Activated T-helper 1 cell treated with anti-CD3 and anti-CD28 coated beads, Interleukin-12 subunit alpha, Interleukin-12 subunit beta, Interleukin-2, Interleukin-4 antibody, amounts not matched to agents 30 ng/mL and 10 ng/mL and 1 ng/mL, durations not matched to agents 14 hours and 24 hours and 36 hours (primary cell): ENCODE measurements around the gene EGLN2. TPM values are rescaled to one million over a fixed set of nuclear protein-coding genes. Genes with fewer than 3 reads are reported as not detected.
"Not testable (repeated sequence)": the region's sequence is repeated elsewhere in the genome, so short reads cannot be mapped to it uniquely, and the experiment has no call there.

ENCODE experiments used
- DNase-seq: peaks from one replicate; pipeline ENCODE4 v3.0.0; 2021; ENCODE audit warnings: low spot score
- H3K27ac Mint-ChIP-seq: one replicate; pipeline ENCODE4 v1.8.0; 2021; ENCODE audit warnings: mild to moderate bottlenecking, mixed read lengths
- H3K27me3 Mint-ChIP-seq: one replicate; pipeline ENCODE4 v1.8.0; 2022; ENCODE audit warnings: mild to moderate bottlenecking, moderate library complexity, mixed read lengths; ENCODE audit not compliant: insufficient read depth
- H3K36me3 Mint-ChIP-seq: one replicate; pipeline ENCODE4 v1.8.0; 2021; ENCODE audit warnings: low read depth, mixed read lengths
- H3K4me1 Mint-ChIP-seq: one replicate; pipeline ENCODE4 v1.8.0; 2021; ENCODE audit warnings: low read depth, mixed read lengths
- H3K4me3 Mint-ChIP-seq: one replicate; pipeline ENCODE4 v1.8.0; 2021; ENCODE audit warnings: mild to moderate bottlenecking, moderate library complexity, mixed read lengths
- H3K9me3 Mint-ChIP-seq: one replicate; pipeline ENCODE4 v1.8.0; 2021; ENCODE audit warnings: mixed read lengths
- intact Hi-C: fragments of 100-400 bp; cut with micrococcal nuclease; formaldehyde crosslinking; loops from one replicate; pipeline ENCODE4 v1.15.1; 2024
- total RNA-seq: library from RNA; stranded (reverse); gene quantifications from 2 replicates; pipeline ENCODE4 v1.2.3, GENCODE V29; 2022

Gene EGLN2
- total RNA-seq, 1 donor from 2014 or later = 104 TPM

- H3K27ac Mint-ChIP-seq = no peak overlapping the region
- no peaks in the 10 kb centered on the region for H3K9me3 Mint-ChIP-seq
- peaks cover 54% of the 10 kb centered on the region for H3K4me1 Mint-ChIP-seq
- H3K4me3 Mint-ChIP-seq = peak overlapping the region; percentile 15
- DNase-seq = no peak
- intact Hi-C loops = no loop called here
- no peaks in the 10 kb centered on the region for H3K27me3 Mint-ChIP-seq
- peaks cover 61% of the 10 kb centered on the region for H3K36me3 Mint-ChIP-seq
These were observed 36.1 kb upstream of the EGLN2 start for GRCh38 chr19:40762754-40763470.

GRCh38 chr19:40763526-40763925, 35.5 kb upstream of the EGLN2 start:
- intact Hi-C loops = no loop called here

GRCh38 chr19:40763963-40764362, 35.0 kb upstream of the EGLN2 start:
- peaks cover 57% of the 10 kb centered on the region for H3K36me3 Mint-ChIP-seq
- intact Hi-C loops = no loop called here
- DNase-seq = no peak
- no peaks in the 10 kb centered on the region for H3K9me3 Mint-ChIP-seq
- peak overlapping the region; percentile 62 for H3K27ac Mint-ChIP-seq
- H3K4me1 Mint-ChIP-seq = peaks cover 48% of the 10 kb centered on the region
- H3K27me3 Mint-ChIP-seq = no peaks in the 10 kb centered on the region
- no peak overlapping the region for H3K4me3 Mint-ChIP-seq

More at GRCh38 chr19:40763526-40763925, 35.5 kb upstream of the EGLN2 start:
- peaks cover 49% of the 10 kb centered on the region for H3K4me1 Mint-ChIP-seq
- H3K4me3 Mint-ChIP-seq = no peak overlapping the region
- H3K9me3 Mint-ChIP-seq = no peaks in the 10 kb centered on the region
- DNase-seq = no peak
- peak overlapping the region; percentile 10 for H3K27ac Mint-ChIP-seq
- peaks cover 56% of the 10 kb centered on the region for H3K36me3 Mint-ChIP-seq
- H3K27me3 Mint-ChIP-seq = no peaks in the 10 kb centered on the region

- H3K27ac Mint-ChIP-seq, intact Hi-C loops, DNase-seq, H3K9me3 Mint-ChIP-seq, H3K4me3 Mint-ChIP-seq, H3K27me3 Mint-ChIP-seq: not testable (repeated sequence)
- peaks cover 50% of the 10 kb centered on the region for H3K4me1 Mint-ChIP-seq
- peaks cover 54% of the 10 kb centered on the region for H3K36me3 Mint-ChIP-seq
These were observed 32.6 kb upstream of the EGLN2 start for GRCh38 chr19:40766385-40766784.

- H3K4me3 Mint-ChIP-seq = no peak overlapping the region
- H3K9me3 Mint-ChIP-seq = no peaks in the 10 kb centered on the region
- peaks cover 29% of the 10 kb centered on the region for H3K4me1 Mint-ChIP-seq
- H3K27ac Mint-ChIP-seq = no peak overlapping the region
- no peak for DNase-seq
- no peaks in the 10 kb centered on the region for H3K27me3 Mint-ChIP-seq
- H3K36me3 Mint-ChIP-seq = peaks cover 41% of the 10 kb centered on the region
- intact Hi-C loops = no loop called here
These were observed 30.1 kb upstream of the EGLN2 start for GRCh38 chr19:40768869-40769268.

- peaks cover 21% of the 10 kb centered on the region for H3K4me1 Mint-ChIP-seq
- DNase-seq, H3K9me3 Mint-ChIP-seq, H3K27me3 Mint-ChIP-seq, H3K27ac Mint-ChIP-seq, intact Hi-C loops, H3K4me3 Mint-ChIP-seq: not testable (repeated sequence)
- peaks cover 27% of the 10 kb centered on the region for H3K36me3 Mint-ChIP-seq
These were observed 27.7 kb upstream of the EGLN2 start for GRCh38 chr19:40771101-40771862.

- Mint-ChIP-seq H3K36me3 (peaks cover 16% of the 10 kb centered on the region), H3K9me3 (no peaks in the 10 kb centered on the region), H3K27me3 (peaks cover 2% of the 10 kb centered on the region), H3K4me3 (no peak within 1 kb of the TSS), H3K4me1 (peaks cover 49% of the 10 kb centered on the region), H3K27ac (no peak within 1 kb of the TSS)
- intact Hi-C loops = no loop called here
- DNase-seq = no peak
These were observed 23.9 kb upstream of the EGLN2 start, which contains the start of gene MIA for GRCh38 chr19:40774916-40775631. MIA (plus strand) TSS chr19:40775521; CDS start chr19:40775543, 22 bp downstream.

GRCh38 chr19:40775632-40776022, 23.4 kb upstream of the EGLN2 start:
- Mint-ChIP-seq H3K9me3 (no peaks in the 10 kb centered on the region), H3K4me1 (peaks cover 55% of the 10 kb centered on the region), H3K4me3 (no peak overlapping the region), H3K36me3 (peaks cover 17% of the 10 kb centered on the region), H3K27me3 (peaks cover 2% of the 10 kb centered on the region), H3K27ac (no peak overlapping the region)
- no peak for DNase-seq
- intact Hi-C loops = loop anchor here (2.0 kb wide), 1 partner anchor 487 kb away; no protein-coding TSS in a partner anchor

GRCh38 chr19:40776364-40776763, 22.6 kb upstream of the EGLN2 start:
- no peaks in the 10 kb centered on the region for H3K9me3 Mint-ChIP-seq
- peaks cover 15% of the 10 kb centered on the region for H3K36me3 Mint-ChIP-seq
- no peak overlapping the region for H3K27ac Mint-ChIP-seq
- intact Hi-C loops = loop anchor here (2.0 kb wide), 1 partner anchor 486 kb away; no protein-coding TSS in a partner anchor
- no peak for DNase-seq
- H3K4me1 Mint-ChIP-seq = peaks cover 51% of the 10 kb centered on the region
- no peak overlapping the region for H3K4me3 Mint-ChIP-seq
- H3K27me3 Mint-ChIP-seq = peaks cover 2% of the 10 kb centered on the region

- intact Hi-C loops = loop anchor here (1.0 to 2.0 kb wide), 8 partner anchors 15 to 486 kb away; partner anchors contain the start of genes ACTMAP and COQ8B
- Mint-ChIP-seq H3K36me3 (peaks cover 16% of the 10 kb centered on the region), H3K4me3 (peak overlapping the region; percentile 91), H3K9me3 (no peaks in the 10 kb centered on the region), H3K4me1 (peaks cover 51% of the 10 kb centered on the region), H3K27ac (peak overlapping the region; percentile 89), H3K27me3 (peaks cover 2% of the 10 kb centered on the region)
- DNase-seq = peak; percentile 84
These were observed 21.9 kb upstream of the EGLN2 start for GRCh38 chr19:40776932-40777644.

GRCh38 chr19:40777645-40777936, 21.4 kb upstream of the EGLN2 start:
- Mint-ChIP-seq H3K27me3 (peaks cover 2% of the 10 kb centered on the region), H3K4me3 (peak overlapping the region; percentile 91), H3K4me1 (peaks cover 51% of the 10 kb centered on the region), H3K36me3 (peaks cover 16% of the 10 kb centered on the region), H3K9me3 (no peaks in the 10 kb centered on the region), H3K27ac (peak overlapping the region; percentile 89)
- DNase-seq = no peak
- intact Hi-C loops = loop anchor here (1.0 to 2.0 kb wide), 8 partner anchors 15 to 485 kb away; partner anchors contain the start of genes ACTMAP and COQ8B
